ENCODE data around the gene COX4I2. TPM values are rescaled to one million over a fixed set of nuclear protein-coding genes. Genes with fewer than 3 reads are reported as not detected.
"Not testable (repeated sequence)": the region's sequence is repeated elsewhere in the genome, so short reads cannot be mapped to it uniquely, and the experiment has no call there.

The COX4I2 gene
- total RNA-seq, 1 donor from 2014 or later: 7.1 TPM

DNA sequence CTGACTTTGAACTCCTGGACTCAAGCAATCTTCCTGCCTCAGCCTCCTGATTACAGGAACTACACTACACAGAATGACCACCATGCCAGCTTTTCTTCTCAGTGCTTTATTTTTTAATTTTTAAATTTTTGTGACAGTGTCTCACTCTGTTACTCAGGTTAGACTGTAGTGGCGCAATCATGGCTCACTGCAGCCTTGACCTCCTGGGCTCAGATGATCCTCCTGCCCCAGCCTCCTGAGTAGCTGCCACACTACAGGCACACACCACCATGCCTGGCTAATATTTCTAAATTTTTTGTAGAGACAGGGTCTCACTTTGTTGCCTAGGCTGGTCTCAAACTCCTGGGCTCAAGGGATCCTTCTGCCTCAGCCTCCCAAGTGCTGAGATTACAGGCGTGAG is 31.2 kb downstream of the COX4I2 start:
- not testable (repeated sequence) for ATAC-seq; DNase-seq (ENCODE audit: missing footprints)
- intact Hi-C loops (cut with DNase I): loop anchor here (10.0 kb wide), 1 partner anchor 146 kb away; the partner anchor contains the start of gene MYLK2

- intact Hi-C loops (cut with DNase I): loop anchor here (1.0 to 10.0 kb wide), 2 partner anchors 42 to 145 kb away; partner anchors contain the start of gene MYLK2
- peak; percentile 3 for ATAC-seq
- DNase-seq (ENCODE audit: missing footprints): no peak
Measured at GRCh38 chr20:31669876-31670275, 32.2 kb downstream of the COX4I2 start.

DNA sequence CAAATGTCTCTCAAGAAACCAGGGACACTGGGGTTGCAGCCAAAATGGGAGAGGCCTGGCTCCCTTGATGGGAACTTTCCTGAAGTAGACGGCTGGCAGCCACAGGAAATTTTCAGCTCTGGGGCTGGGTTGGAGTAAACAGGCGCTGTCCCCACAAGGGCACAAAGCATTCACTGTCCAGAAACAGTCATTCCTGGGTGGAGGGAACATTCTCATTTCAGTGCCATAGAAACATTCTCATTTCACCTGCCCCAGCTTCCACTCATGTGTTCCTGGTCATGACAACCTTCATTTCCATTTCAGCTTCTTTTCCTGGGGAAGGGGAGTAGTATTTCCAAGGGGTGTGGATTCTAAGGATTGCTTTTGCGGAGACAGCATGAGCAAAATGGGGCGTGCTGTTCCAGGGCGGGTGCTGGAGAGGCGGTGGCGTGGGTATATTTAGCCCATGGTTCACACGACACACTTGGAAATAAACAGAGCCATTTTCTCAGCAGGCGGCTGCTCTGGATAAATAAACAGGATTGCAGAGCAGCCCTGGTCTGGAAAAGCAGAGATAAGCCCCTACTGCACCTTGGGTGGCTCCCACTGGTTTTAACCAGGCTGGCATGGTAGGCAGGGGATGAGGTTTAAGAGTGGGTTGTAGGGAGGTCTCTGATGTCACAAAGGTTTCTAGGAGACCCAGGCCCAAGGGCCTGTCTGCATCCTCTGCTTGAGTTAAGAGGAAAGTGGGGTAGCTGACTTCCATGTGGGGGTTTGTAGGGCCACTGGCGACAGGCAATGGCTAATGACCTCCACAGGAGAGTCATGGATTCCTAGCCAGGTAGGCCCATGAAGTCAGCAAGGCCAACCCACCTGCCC is 32.9 kb downstream of the COX4I2 start:
- DNase-seq (ENCODE audit: missing footprints) (peak; percentile 80), ATAC-seq (peak; percentile 65)
- intact Hi-C loops (cut with DNase I): loop anchor here (1.0 kb wide), 1 partner anchor 42 kb away; no protein-coding TSS in a partner anchor

- DNase-seq (ENCODE audit: missing footprints) (no peak), ATAC-seq (no peak)
- intact Hi-C loops (cut with DNase I): no loop called here
Measured at GRCh38 chr20:31671324-31671723, 33.6 kb downstream of the COX4I2 start.

- ATAC-seq (no peak), DNase-seq (ENCODE audit: missing footprints) (no peak)
- intact Hi-C loops (cut with DNase I): no loop called here
Measured at GRCh38 chr20:31673435-31673834, 35.7 kb downstream of the COX4I2 start.

DNA sequence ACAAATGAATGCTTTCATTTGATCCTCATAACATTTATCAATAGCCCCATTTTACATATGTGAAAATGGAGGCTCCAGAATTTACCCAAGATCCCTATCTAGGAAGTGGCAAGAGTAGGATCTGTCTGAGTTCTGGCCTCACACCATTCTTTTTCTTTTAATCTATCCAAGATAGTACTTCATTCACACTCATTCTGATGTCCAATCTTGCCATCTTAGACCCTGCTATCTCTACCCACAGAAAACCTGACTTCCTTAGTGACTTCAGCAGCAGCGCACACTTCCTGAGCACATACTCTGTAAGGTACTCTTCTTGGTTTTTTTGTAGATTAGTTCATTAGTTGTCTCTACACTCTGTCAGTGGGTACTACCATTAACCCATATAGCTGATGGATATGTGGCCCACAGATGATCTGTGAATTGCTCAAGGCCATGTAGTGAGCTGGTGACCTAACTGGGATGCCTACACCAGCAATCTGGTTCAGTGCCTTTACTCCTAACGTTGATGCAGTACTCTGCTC is 36.3 kb downstream of the COX4I2 start:
- intact Hi-C loops (cut with DNase I): no loop called here
- DNase-seq (ENCODE audit: missing footprints) (no peak), ATAC-seq (no peak)

DNA sequence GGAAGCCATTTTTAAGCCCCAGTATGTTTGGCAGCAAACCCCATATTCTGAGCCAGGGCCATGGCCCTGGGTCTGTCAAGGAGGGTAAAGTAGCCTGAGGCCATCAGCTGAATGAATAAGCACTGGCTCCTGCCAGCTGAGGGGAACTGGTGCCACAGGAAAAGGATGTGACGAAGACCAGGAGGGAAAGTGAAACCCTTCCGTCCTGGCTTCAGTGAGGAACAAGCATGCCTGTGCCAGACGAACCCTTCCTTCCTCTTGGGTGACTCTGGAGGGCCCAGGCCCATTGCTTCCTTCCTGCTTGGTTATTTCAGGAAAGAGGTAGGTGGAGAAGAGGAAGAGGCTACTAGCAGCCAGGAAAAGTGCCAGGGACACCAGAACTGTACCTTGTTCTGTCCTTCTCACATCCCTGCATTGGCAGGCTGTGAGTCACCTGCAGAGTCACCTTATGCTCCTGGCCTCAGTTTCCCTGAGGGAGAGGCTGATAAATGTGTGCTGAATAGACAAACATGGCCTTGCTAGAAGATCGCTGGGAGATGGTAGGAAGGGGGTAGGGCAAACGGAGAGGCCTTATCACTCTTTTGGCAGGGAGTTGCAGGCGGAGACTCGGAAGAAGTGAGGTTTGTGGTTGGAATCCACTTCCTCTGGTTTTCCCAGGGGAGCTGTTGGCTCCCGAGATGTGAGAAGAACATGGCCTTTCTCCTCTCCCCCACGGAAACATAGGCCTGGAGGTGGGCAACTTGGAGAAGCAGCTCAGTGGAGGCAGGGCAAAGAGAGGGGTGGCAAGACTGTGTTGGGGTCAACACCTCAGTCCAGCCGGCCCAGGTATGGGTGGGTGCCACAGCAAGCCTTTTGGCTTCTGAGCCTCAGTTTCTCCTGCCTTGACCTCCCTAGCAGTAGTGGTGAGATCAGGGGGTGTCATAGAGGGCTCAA is 37.4 kb downstream of the COX4I2 start:
- intact Hi-C loops (cut with DNase I): no loop called here
- DNase-seq (ENCODE audit: missing footprints): peak; percentile 84
- ATAC-seq: peak; percentile 49

DNA sequence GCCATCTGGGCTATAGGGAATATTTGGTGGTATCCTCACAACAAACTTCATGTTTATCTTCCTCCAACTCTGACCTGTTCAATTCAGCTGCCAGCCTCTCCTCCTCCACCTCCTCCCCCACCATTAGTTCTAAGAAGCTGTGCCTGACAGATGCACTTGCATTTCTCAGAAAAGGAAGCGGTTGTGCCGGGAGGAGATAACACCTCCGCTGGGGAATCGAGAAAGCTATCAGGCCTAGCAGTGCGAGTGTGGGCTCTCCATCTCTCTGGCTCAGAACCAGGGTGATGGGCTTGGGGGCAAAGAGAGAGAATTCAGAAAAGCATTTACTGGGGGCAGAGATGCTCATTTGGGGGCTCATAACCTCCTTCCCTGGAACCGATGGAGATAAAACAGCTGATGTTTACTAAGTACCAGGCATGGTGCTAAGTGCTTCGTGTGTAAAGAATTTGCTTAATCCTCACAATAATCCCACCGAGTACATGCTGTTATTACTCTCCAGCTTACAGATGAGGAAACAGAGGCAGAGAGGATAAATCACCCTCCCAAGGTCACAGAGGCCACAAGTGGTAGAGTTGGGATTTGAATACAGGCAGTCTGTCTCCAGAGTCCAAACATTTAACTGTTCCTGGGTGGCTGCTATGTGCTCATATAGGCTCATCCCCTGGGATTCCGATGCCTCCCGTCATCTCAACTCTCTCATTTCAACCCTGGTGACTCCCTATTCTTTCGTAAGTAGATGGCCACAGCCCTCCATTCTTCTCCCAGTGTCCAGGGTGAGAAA is 38.3 kb downstream of the COX4I2 start:
- peak; percentile 47 for ATAC-seq
- intact Hi-C loops (cut with DNase I): no loop called here
- DNase-seq (ENCODE audit: missing footprints): no peak

DNA sequence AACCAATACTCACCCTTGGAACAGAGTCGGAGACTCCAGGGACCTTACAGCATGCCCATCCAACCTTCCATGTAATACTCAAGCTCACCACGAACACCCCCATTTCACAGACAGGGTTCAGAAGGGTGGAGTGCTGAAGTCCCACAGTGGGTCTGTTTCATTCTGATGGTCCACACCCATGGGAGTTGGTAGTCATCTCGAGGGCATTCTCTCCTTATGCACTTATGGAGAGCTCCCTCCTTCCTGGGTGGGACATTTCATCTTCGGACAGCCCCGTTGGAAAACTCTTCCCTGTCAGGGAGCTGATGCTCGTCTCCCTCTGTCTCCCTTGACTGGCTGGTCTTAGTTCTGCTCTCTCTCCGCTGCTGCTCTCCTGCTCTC is 38.9 kb downstream of the COX4I2 start:
- no peak for ATAC-seq
- no peak for DNase-seq (ENCODE audit: missing footprints)

DNA sequence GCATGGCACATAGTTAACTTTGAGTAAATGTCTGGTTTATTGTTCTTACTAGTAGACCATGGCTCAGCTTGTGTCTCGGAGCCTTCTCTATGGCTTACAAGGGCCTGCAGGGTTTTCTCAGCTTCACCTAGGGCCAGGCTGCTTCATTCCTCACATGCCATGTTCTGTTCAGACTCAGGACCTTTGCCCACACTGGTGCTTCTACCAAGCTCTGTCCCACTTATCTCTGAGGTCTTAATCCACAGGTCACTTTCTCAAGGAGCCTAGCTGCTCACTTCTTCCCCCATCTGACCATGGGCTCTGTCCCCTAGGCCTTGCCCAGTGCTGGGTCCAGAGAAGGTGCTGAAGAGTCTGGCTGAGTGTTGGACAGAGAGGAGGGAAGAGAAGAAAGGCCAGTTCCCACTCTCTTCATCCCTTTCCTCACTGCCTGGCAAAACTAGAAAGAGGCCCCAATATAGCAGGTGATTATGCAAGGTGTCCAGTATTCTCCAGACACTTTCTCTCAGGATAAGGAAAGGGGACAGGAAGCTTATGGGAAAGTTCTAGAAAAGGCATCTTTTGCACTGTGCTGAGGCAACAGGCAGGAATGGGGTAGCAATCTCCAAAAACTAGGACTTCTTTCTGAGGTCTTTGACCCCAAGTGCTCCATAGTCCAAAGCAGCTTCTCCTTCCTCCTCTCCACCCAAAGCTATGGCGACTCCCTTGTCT is 40.0 kb downstream of the COX4I2 start:
- ATAC-seq (no peak), DNase-seq (ENCODE audit: missing footprints) (no peak)
- intact Hi-C loops (cut with DNase I): no loop called here

More for the DNA sequence above, 38.9 kb downstream of the COX4I2 start:
- intact Hi-C loops (cut with DNase I): no loop called here

- ATAC-seq: no peak
- intact Hi-C loops (cut with DNase I): no loop called here
- no peak for DNase-seq (ENCODE audit: missing footprints)
Measured at GRCh38 chr20:31678389-31679356, 41.0 kb downstream of the COX4I2 start.

- intact Hi-C loops (cut with DNase I): no loop called here
Measured at GRCh38 chr20:31679357-31680285, 41.9 kb downstream of the COX4I2 start.

DNA sequence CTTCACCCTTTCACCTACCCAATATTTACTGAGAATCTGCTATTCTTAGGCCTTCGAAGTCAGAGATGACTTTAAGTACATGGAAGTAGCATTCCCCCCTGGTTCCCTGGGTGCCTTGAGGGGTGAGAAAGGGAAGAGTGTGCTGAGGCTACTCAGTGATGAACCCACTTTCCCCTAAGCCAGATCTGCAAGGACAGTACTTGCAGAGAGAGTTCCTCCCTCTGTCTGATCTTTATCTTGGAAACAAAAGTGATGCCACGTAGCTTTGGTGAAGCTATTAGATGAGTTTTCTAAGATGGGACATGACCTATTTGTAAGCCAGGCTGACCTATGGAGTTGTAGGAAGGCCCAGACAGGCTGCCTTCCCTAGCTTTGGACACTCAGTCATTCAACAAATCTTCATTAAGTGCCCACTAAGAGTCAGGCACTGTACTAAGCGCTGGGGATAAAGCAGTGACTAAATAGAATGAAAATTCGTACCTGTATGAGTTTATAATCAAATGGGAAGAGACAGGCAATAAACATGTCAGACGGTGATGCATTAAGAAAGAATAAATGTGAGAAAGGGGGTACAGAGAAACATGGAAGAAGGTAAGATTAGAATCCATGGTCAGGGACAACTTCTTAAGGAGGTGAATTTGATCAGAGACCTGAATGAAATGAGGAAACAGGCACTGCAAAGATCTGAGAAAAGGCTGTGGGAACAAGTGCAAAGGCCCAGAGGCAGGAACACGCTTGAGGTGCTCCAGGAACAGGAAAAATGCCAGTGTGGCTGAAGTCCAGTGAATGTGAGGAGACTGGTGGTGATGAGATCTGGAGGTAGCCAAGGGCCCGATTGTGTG is 42.8 kb downstream of the COX4I2 start:
- intact Hi-C loops (cut with DNase I): no loop called here
- no peak for ATAC-seq

More at GRCh38 chr20:31679357-31680285, 41.9 kb downstream of the COX4I2 start:
- ATAC-seq: no peak
- DNase-seq (ENCODE audit: missing footprints): no peak

DNA sequence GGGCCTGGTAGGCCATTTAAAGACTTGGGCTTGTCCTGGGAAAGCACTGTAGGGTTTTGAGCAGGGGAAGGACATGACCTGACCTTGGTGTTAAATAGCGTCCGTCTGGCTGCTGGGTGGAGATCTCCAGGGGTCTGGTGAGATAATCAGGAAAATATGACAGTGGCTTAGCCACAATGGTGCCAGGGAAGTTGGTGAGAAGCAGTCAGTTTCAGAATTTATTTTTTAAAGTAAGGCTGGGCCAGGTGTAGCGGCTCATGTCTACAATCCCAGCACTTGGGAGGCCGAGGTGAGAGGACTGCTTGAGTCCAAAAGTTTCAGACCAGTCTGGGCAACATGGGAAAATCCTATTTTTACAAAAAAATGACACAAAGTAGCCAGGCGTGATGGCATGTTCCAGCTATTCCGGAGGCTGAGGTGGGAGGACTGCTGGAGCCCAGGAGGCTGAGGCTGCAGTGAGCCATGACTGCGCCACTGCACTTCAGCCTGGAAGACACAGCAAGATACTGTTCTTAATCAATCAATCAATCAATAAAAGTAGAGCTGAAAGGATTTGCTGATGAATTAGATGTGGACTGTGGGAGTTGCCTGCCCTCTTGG is 43.5 kb downstream of the COX4I2 start:
- DNase-seq (ENCODE audit: missing footprints) (no peak), ATAC-seq (no peak)
- intact Hi-C loops (cut with DNase I): no loop called here

More for the DNA sequence above, 42.8 kb downstream of the COX4I2 start:
- no peak for DNase-seq (ENCODE audit: missing footprints)
